ENCODE results near the gene CEMIP.

GRCh38 chr15:80823995-80824394 is 44.8 kb downstream of the CEMIP start:
- TF ChIP-seq POLR2A (IDR thresholded peaks at IDR 0.05; ENCODE audit: control extremely low read depth in 1 of 2, low read depth in 2 of 2, low read length in 2 of 2) (no peak), ZNF274 (IDR thresholded peaks at IDR 0.05; ENCODE audit: borderline replicate concordance, extremely low read depth, low read length) (no peak), ATF3 (IDR thresholded peaks at IDR 0.05; ENCODE audit: insufficient read depth, low read depth, low read length) (no peak)
